HG02588 (cell line): ENCODE data around the gene ATP11B.
"Not testable (repeated sequence)": the region's sequence is repeated elsewhere in the genome, so short reads cannot be mapped to it uniquely, and the experiment has no call there.

Experiments
- ATAC-seq: cut with Tn5 transposase; IDR thresholded peaks from one replicate; pipeline ENCODE4 v1.9.1; 2021; ENCODE audit warnings: mild to moderate bottlenecking, moderate library complexity; ENCODE audit not compliant: unreplicated experiment

The ATP11B gene

GRCh38 chr3:182794455-182795388, 1.4 kb downstream of the ATP11B start:
- no peak for ATAC-seq

- no peak for ATAC-seq
These were observed 2.1 kb downstream of the ATP11B start for GRCh38 chr3:182795389-182795782.

- no peak for ATAC-seq
These were observed 3.0 kb downstream of the ATP11B start for GRCh38 chr3:182796310-182796709.

DNA sequence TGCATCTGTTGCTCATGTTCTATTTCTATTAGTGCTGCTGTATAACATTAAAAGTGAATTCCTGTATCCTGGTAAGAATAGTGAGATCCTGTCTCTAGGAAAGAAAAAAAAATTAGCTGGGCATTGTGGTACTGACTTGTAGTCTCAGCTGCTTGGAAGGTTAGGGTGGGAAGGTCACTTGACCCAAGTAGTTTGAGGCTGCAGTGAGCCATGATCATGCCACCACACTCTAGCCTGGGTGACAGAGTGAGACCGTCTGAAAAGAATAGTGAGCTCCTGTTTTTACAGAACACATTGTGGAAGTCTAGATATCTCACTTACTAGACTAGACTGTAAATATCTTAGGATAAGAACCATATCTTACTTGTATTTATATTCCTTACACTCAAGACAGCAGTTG, 4.6 kb downstream of the ATP11B start:
- no peak for ATAC-seq

GRCh38 chr3:182799143-182799542, 5.8 kb downstream of the ATP11B start:
- not testable (repeated sequence) for ATAC-seq

- ATAC-seq, result no peak
These were observed 7.2 kb downstream of the ATP11B start for GRCh38 chr3:182800508-182800907.

- no peak for ATAC-seq
These were observed 9.4 kb downstream of the ATP11B start for GRCh38 chr3:182802413-182803390.

- ATAC-seq, result no peak
These were observed 10.3 kb downstream of the ATP11B start for GRCh38 chr3:182803596-182803995.

DNA sequence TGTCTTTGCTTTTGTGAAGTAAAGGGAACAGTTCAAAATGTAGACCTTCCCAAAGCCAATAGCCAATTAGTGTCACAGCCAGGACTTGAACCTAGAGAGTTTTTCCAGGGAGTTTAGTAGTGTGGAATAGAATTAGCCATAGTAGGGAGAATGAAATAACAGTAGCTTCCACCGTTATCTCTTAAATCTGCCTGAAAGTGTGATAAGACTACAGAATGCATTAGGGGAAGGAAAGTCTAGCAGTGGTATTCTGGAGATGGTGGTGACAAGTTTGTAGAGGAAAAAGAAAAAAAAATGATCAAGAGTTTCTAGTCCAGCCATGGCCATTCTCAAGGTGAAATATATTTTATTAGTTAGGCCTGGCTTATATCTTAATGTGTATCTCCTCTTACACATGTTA, 13.8 kb downstream of the ATP11B start:
- ATAC-seq, result no peak

GRCh38 chr3:182808041-182808770, 14.9 kb downstream of the ATP11B start:
- no peak for ATAC-seq

GRCh38 chr3:182809531-182809930, 16.2 kb downstream of the ATP11B start:
- ATAC-seq, result no peak

GRCh38 chr3:182810574-182811268, 17.4 kb downstream of the ATP11B start:
- ATAC-seq, result no peak

DNA sequence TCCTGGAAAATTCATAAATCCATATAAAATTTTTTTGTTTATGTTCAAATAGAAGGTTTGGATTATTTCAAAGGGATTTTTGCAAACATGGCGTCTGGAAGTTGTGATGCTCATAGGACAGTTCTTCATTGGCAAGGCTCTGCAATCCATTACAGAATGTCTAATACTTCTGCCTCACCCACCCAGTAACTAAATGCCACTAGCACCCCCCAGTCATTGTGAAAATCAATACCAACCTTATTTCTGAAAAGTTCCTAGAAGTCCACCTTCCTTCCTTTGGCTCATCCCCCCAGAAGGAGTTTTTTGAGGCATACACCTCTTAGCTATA, 17.9 kb downstream of the ATP11B start:
- no peak for ATAC-seq

DNA sequence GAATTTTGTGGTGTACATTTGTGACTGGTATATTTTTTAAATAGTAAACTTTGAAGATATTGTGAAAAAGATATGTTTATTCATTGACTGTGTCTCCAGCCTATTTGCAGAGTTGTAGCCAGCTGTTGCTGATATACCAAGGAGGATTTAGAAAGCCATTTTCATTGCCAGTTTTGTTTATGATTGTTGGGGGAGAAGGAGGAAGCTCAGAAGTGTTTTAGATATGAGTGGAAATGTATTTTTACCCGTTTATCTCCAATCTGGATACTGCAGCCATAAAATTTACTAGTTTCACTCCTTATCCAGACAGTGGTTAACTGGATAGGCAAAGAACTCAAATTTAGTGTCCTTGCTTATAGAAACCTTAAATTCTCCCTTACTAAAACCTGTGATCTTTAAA, 18.8 kb downstream of the ATP11B start:
- ATAC-seq, result no peak

GRCh38 chr3:182814419-182815062, 21.2 kb downstream of the ATP11B start:
- ATAC-seq, result no peak

DNA sequence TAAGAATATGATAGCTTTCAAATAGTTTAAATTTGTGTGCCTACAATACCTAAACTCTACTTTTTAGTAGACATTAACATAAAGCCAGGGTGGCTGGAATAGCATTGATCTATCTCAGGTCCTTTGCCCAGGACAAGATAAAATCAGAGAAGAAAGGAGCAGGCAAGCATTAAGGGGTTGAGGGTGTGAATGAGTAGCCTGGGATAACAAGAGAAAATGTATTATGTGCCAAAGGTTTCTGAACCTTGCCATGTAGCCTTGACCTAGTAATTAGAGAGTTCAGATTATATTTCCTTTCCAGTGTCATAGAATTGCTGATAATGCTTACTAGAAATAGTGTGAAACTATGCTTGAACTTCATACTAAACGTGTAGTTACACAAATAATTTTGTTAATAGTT, 22.9 kb downstream of the ATP11B start:
- no peak for ATAC-seq

DNA sequence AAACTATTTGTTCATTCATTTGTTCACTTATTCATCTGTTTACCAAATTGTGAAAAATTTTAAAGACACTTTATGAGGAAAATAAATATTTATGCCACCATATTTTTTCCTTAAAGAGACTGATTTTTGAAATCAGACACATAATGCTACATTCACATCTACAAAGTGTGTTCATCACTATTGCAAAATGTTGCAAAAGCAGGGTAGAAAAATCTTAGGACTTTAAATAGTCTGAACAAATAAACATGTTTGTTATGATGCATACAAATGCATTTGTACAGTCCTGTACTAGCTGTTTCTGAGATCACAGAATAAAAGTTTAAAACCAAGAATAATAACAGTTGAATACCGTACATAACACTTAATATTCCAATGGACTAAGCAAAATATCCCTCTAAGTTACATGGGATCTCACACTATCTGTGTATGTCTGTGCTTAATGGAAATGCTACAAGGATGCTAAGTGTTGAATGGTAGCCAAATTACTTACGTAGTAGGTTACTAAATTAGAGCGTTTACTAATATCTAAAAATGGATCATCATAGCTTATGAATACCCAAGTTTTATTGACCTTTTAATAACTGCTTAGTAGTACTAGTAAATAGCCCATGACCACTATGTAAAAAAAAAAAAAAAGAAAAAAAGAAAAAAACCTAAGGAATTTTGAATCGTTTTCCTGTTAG, 25.1 kb downstream of the ATP11B start:
- ATAC-seq, result no peak

GRCh38 chr3:182821221-182821981, 28.1 kb downstream of the ATP11B start:
- no peak for ATAC-seq

- ATAC-seq, result not testable (repeated sequence)
These were observed 29.0 kb downstream of the ATP11B start for GRCh38 chr3:182822260-182822659.
